IPS-NIHi7 (cell line): ENCODE measurements around the gene WDR26.

Experiments
- DNase-seq: peaks from one replicate; pipeline ENCODE4 v3.0.0; 2012; ENCODE audit warnings: mixed read lengths; ENCODE audit errors: extremely low spot score

The WDR26 gene

DNA sequence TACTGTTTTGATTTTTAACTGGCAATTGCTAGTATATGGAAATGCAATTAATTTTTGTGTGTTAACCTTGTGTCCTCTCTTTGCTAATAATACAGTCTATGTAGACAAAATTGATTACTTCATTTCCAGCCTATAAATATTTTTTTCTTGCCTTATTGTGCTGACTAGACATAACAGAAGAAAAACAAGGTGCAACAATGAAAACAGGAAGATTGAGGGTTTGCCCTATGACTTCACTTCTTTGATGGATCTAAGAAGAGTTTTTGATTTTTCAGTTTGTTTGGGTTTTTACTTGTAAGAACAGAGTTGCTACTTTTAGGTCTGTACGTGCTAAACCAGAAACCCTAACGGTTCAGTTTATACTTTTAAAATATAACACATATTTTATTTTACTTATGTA lies 86.5 kb downstream of the WDR26 start:
- DNase-seq: no peak

- no peak for DNase-seq
These were observed 90.9 kb downstream of the WDR26 start for GRCh38 chr1:224343679-224344078.

GRCh38 chr1:224340453-224341384 lies 93.9 kb downstream of the WDR26 start:
- peak; percentile 40 for DNase-seq

DNA sequence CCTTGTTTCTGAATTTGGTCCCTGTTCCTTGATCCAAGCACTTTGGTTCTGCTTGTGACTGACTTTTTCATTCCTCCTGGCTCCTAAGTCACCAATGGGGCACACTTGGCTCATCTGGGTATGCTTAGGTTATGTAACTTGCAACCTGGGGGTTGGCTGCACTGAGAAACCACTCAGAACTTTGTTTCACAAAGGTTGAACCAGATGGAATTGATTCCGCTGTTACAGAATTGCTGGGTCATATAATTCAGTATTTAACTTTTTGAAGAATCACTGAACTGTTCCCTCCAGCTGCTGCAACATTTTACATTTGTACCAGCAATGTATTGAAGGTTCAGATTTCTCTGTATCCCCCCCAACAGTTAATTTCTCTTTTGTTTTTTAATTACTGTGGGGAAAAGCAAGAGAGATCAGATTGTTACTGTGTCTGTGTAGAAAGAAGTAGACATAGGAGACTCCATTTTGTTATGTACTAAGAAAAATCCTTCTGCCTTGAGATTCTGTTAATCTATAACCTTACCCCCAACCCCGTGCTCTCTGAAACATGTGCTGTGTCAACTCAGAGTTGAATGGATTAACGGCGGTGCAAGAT lies 95.1 kb downstream of the WDR26 start:
- no peak for DNase-seq

GRCh38 chr1:224338150-224338838 lies 96.3 kb downstream of the WDR26 start:
- DNase-seq: no peak
